Stomach smooth muscle (tissue), 2 donors: Measurements from ENCODE around the gene OR52N4.

Source experiments
- H3K27ac ChIP-seq: one replicate; pipeline ENCODE4 v1.7.0; 2013; ENCODE audit warnings: mild to moderate bottlenecking, low read length, inconsistent platforms
- H3K27me3 ChIP-seq, 2 donors: one replicate each; pipeline ENCODE4 v1.7.0; 2013; ENCODE audit warnings: low read length in 2 of 2; ENCODE audit not compliant: insufficient read depth in 2 of 2, control insufficient read depth in 1 of 2
- H3K36me3 ChIP-seq, 2 donors: one replicate each; pipeline ENCODE4 v1.7.0; 2013; ENCODE audit warnings: low read length in 2 of 2; ENCODE audit not compliant: control insufficient read depth in 2 of 2, insufficient read depth in 2 of 2
- H3K4me1 ChIP-seq: one replicate; pipeline ENCODE4 v1.7.0; 2013; ENCODE audit warnings: low read length; ENCODE audit not compliant: control insufficient read depth, insufficient read depth
- H3K4me3 ChIP-seq, 2 donors: one replicate each; pipeline ENCODE4 v1.7.0; 2013; ENCODE audit warnings: low read length in 2 of 2
- H3K9ac ChIP-seq, 2 donors: one replicate each; pipeline ENCODE4 v1.7.0; 2013; ENCODE audit warnings: low read length in 2 of 2, mild to moderate bottlenecking in 1 of 2
- H3K9me3 ChIP-seq, 2 donors: one replicate each; pipeline ENCODE4 v1.7.0; 2013; ENCODE audit warnings: low read length in 2 of 2; ENCODE audit not compliant: control insufficient read depth in 2 of 2
- donor health status: healthy.
- donor health status: Pancreatic carcinoma.

OR52N4 gene

DNA sequence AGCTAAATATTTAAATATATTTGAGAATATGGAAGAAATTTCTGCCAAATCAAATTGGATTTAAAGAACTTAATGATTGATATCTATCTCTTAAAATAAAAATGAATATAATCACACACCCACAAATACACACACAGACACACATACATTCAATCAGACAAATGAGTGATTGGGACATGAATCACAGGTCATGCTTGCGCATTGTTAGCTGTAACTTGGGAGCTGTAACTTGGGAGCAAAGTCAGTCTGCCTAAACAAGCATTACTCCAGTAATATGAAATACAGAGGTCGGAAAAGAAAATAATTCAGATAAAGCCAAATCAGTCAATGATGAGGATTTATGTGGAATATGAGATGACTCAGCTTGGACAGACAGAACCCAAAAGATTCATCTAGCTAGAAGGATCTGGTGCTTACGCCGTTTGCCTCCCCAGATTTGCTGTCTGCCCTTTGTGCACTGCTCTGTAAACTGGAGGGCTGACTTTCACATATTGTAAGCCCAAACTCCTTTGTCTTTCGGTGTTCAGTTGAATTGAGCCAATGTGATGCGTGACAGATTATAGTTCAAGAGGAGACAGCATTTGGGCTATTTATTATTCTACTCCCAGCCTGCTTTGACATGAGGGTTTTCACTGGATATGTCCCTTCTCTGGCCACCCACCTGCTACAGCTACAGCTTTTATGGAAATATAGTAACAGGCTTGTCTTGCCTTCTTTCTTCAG lies 16.2 kb upstream of the OR52N4 start:
- no peaks in the 10 kb centered on the region for H3K27me3 ChIP-seq
- no peaks in the 10 kb centered on the region for H3K4me1 ChIP-seq
- H3K36me3 ChIP-seq = no peaks in the 10 kb centered on the region
- H3K27ac ChIP-seq = no peak overlapping the region
- H3K4me3 ChIP-seq = no peak overlapping the region
- peaks cover 3 to 4% of the 10 kb centered on the region in 2 donors for H3K9me3 ChIP-seq
- H3K9ac ChIP-seq = no peak overlapping the region

DNA sequence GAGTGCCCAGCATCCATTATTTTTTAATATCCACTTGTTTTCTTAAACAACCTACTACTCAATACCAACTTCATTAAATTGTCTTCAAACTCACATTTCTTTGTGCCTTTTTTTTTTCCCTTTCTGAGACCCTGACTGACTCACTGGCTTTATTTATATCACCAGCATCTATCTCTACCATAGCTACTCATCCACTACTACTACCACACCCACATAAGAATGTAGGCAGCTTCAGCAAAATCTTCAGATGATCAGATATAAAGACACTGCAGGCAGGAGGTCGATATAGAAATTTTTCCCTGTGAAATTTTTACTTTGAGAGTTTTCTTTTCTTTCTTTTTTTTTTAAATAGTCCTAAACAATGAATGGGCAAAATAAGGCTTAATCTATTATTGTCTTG lies 15.6 kb upstream of the OR52N4 start:
- Histone ChIP-seq H3K4me1 (no peaks in the 10 kb centered on the region), H3K36me3 (no peaks in the 10 kb centered on the region), H3K9ac (no peak overlapping the region), H3K27me3 (no peaks in the 10 kb centered on the region), H3K9me3 (peaks cover 3 to 4% of the 10 kb centered on the region in 2 donors), H3K4me3 (no peak overlapping the region), H3K27ac (no peak overlapping the region)

DNA sequence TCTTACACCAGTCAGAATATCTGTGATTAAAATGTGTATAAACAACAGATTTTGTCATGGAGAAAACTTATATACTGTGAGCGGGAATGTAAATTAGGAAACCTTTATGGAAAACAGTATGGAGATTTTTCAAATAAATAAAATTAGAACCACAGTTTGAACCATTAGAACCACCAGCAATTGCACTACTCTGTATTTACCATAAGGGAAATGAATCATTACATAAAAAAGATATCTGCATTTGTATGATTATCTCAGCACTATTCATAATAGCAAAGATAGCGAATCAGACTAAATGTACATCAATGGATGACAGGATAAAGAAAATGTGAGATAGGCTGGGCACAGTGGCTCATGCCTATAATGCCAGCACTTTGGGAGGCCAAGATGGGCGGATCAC lies 7.4 kb upstream of the OR52N4 start:
- no peaks in the 10 kb centered on the region for H3K27me3 ChIP-seq
- H3K4me1 ChIP-seq = no peaks in the 10 kb centered on the region
- no peak overlapping the region for H3K27ac ChIP-seq
- peaks cover 0 to 2% of the 10 kb centered on the region in 2 donors for H3K9me3 ChIP-seq
- H3K36me3 ChIP-seq = no peaks in the 10 kb centered on the region
- no peak overlapping the region for H3K9ac ChIP-seq
- no peak overlapping the region for H3K4me3 ChIP-seq

DNA sequence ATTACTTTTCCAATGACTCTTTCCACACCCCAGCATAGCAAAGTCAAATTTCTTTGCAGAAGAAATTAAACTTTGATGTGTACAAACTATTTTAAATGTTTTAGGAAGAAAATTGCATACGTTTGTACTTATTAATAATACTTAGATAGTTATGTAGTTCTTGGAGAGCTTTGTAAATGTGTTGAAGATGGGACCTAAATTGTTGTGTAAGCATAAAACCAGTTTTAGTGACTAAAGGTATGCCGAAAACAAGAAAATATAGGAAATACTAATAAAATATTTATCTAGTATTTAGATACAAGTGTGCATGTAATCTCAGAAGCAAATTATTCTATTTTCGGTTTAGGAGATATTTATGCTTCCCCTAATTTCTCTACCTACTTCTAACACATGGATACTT lies 4.2 kb upstream of the OR52N4 start:
- H3K9ac ChIP-seq = no peak overlapping the region
- H3K4me3 ChIP-seq = no peak overlapping the region
- no peaks in the 10 kb centered on the region for H3K27me3 ChIP-seq
- H3K4me1 ChIP-seq = no peaks in the 10 kb centered on the region
- no peak overlapping the region for H3K27ac ChIP-seq
- H3K9me3 ChIP-seq = no peaks in the 10 kb centered on the region
- no peaks in the 10 kb centered on the region for H3K36me3 ChIP-seq

DNA sequence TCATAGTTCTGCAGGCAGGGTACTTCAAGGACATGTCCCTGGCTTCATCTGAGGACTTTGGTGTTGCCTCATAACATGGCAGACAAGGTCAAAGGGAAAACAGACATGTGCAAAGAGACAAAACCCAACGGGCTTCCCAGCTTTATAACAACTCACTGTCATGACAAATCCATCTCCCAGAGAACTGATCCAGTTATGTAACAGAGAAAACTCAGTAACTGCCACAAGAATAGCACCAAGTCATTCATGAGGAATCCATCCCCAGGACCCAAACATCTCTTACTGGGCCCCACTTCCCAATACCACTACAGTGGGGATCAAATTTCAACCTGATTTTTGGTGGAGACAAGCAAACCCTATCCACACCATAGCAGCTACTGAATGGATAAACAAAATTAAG lies 13.0 kb downstream of the OR52N4 start:
- Histone ChIP-seq H3K9me3 (no peaks in the 10 kb centered on the region), H3K36me3 (no peaks in the 10 kb centered on the region), H3K4me1 (no peaks in the 10 kb centered on the region), H3K4me3 (no peak overlapping the region), H3K9ac (no peak overlapping the region), H3K27me3 (no peaks in the 10 kb centered on the region), H3K27ac (no peak overlapping the region)

DNA sequence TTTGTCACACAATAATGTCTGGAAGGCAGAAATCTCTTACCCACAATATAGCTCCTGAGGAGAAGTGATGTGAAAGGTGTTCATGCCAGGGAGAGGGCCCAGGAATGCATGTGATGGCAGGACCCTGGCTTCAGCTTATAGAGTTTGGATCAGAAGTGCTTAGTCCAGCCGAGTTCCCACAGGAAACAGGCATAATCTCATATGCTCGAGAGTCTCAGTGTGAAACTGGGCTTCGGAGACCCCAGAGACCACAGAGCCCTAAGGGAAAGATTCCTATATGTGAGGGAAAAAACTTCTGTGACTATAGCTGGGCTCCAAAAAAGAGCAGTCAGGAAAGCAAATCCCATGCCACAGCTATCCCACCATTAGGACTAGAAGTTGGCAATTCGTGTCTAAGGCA lies 29.2 kb downstream of the OR52N4 start, which contains the start of gene OR52N5:
Gene OR52N5, minus strand, starts transcription at position 101 of the 400 bp plus-strand sequence. CDS start 4,721 bp downstream, outside the sequence.
- no peaks in the 10 kb centered on the region for H3K36me3 ChIP-seq
- no peak within 1 kb of the TSS for H3K27ac ChIP-seq
- no peaks in the 10 kb centered on the region for H3K27me3 ChIP-seq
- no peak within 1 kb of the TSS for H3K9ac ChIP-seq
- no peak within 1 kb of the TSS for H3K4me3 ChIP-seq
- no peaks in the 10 kb centered on the region for H3K9me3 ChIP-seq
- H3K4me1 ChIP-seq = no peaks in the 10 kb centered on the region

DNA sequence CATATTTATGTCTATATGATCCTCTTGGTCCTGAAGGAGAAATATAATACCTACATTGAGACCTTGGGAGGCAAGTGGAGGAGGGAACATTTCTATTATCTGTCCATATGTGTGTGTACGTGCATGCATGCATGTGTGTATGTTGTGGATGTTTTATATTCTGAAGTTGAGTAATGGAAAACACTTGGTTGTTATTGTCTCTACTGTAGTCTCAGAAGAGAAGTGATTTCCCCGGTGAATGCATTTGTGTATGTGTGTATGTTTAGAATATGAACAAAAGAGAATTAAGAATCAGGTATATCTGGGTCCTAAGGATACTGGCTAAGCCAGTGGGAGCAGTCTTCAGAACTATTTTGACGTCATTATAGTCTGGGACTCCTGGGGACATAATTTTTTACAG lies 37.1 kb downstream of the OR52N4 start, which contains the start of gene OR52N1:
Gene OR52N1, minus strand, starts transcription at position 101 of the 400 bp plus-strand sequence. CDS start 2,449 bp downstream, outside the sequence.
- no peak within 1 kb of the TSS for H3K9ac ChIP-seq
- H3K27ac ChIP-seq = no peak within 1 kb of the TSS
- H3K27me3 ChIP-seq = no peaks in the 10 kb centered on the region
- no peaks in the 10 kb centered on the region for H3K9me3 ChIP-seq
- H3K4me1 ChIP-seq = no peaks in the 10 kb centered on the region
- H3K36me3 ChIP-seq = no peaks in the 10 kb centered on the region
- no peak within 1 kb of the TSS for H3K4me3 ChIP-seq

DNA sequence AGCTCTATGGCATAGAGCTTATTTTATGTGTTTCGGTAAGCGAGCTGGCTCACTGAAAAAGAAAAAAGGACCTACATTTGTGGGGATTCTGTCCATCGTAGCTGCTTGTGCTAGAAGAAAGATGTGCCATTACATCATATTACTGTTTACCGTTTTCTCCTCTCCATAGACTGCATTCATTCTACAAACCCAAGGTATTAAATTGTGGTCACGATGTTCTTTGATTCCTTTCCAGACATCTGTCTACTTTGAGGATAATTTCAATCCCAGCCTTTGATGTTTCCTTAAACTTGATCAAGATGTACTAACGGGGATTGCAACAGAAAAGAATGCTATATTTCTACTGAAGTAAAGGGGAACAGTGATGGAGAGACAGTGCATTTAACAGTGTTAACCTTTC lies 42.5 kb downstream of the OR52N4 start:
- Histone ChIP-seq H3K4me1 (no peaks in the 10 kb centered on the region), H3K27me3 (no peaks in the 10 kb centered on the region), H3K27ac (no peak overlapping the region), H3K9me3 (no peaks in the 10 kb centered on the region), H3K9ac (no peak overlapping the region), H3K36me3 (no peaks in the 10 kb centered on the region), H3K4me3 (no peak overlapping the region)

DNA sequence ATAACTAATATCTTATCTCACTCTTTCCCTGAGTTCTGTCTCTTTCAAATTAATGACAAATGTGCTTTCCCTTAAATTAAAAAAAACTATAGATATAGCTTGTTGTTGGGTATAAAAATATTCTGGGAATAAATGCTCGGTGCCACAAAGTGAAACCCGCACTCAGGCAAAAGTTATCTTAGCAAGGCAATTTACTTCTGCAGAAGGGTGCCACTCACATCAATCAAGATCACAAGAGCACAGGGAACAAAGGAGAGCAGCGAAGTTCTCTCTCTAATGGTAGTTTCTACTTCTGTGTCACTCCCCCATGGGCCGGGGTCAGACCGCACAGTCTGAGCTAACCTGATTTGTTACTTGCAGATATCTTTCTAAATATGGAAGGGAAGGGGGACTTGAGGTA lies 49.9 kb downstream of the OR52N4 start:
- Histone ChIP-seq H3K9me3 (no peaks in the 10 kb centered on the region), H3K4me3 (no peak overlapping the region), H3K9ac (no peak overlapping the region), H3K36me3 (no peaks in the 10 kb centered on the region), H3K27me3 (peaks cover 3 to 4% of the 10 kb centered on the region in 2 donors), H3K4me1 (peaks cover 5% of the 10 kb centered on the region), H3K27ac (no peak overlapping the region)
